ENCODE measurements around the gene PARP4.
"Not testable (repeated sequence)": the region's sequence is repeated elsewhere in the genome, so short reads cannot be mapped to it uniquely, and the experiment has no call there.

PARP4 gene

DNA sequence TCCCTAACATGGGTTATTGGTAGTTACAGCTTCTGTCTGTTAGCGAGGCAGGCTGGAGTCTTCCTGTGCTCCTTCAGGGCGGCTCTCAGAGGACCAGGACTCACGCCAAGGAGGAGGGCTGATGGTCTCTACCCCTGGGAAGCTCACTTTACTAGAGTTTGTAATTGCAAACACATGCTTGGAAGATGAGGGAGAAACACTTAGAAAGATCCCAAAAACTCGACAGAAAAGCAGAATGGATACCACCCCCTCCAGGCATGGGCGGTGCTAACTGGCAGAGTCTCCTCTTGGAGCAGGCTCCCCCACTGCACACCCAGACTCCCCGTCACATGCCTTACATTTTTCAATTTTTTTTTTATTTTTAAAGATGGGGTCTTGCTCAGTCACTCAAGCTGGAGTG lies 62.0 kb downstream of the PARP4 start:
- DNase-seq (ENCODE audit: low read depth in 2 of 2): peak; percentile 46 to 53

DNA sequence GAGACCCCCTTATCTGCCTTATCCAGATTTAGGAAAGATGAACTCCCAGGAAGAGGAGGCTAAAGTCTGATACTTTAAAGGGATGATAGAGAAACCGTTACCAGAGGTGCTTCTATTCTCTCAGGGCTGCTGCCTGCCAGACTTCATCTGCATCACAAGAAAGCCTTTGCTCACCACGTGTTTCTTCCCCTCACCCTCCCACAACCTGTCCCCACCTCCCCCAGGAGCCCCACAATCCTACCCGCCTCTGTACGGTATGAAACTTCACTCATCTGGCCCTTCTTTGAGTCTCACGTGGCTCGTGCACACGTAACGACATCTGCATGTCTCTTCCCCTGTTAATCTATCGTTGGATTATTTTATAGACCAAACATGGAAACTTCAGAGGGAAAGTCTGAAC lies 67.7 kb downstream of the PARP4 start:
- not testable (repeated sequence) for DNase-seq (ENCODE audit: low read depth in 2 of 2)

DNA sequence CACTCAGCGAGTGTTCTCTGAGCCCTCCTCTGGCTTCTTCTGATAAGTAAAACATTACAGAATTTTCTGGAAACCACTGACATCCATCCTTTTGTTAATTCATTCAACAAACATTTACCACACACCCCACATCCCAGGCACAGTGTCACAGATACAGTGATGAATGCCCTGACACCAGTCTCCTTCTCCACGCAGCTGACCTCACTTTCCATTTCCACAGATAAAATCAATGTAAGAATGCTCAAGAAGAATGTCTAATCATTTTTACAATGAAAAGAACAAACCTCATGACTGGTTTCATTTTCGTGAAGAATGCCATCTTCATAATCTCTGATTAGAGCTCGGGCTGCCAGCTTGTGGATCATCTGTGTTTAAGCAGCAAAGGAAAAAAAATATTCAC lies 69.2 kb downstream of the PARP4 start:
- no peak for DNase-seq (ENCODE audit: low read depth in 2 of 2)

DNA sequence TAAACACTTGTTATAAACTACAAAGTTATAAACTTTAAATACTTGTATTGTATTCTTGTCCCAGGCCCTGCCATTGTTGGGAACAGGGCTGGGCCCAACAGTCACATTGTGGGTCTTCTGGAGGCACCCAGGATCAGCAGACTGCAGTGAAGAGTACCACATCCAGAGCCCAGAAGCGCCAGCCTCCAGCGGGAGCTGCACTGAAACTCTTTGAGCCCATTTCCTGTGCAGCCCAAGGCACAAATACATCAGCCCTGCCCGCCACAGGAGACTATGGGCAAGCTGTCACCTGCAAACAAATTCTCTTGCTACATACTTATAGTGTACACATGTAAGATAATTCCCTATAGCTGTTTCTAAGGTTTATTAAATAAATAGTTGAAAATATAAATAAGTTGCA lies 86.5 kb downstream of the PARP4 start:
- DNase-seq (ENCODE audit: low read depth in 2 of 2): not testable (repeated sequence)

DNA sequence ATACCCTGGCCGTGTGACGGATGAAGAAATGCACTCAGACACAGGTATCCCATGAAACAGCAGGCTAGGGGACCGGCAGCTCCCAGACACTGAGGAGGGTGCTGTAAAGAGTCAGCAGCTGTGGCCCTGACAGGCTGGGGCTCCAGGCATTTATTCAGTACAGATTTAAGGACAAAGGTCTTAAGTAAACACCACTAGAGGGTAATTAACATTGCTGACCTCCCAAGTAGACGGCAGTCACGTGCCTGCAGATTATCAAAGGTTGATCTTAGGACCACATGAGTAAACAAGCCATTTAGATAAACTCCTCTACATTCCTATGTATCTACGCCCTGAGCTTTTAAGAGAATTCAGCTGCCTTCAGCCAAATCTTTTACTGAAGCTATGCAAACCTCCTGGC lies 92.9 kb downstream of the PARP4 start:
- DNase-seq (ENCODE audit: low read depth in 2 of 2): not testable (repeated sequence)

DNA sequence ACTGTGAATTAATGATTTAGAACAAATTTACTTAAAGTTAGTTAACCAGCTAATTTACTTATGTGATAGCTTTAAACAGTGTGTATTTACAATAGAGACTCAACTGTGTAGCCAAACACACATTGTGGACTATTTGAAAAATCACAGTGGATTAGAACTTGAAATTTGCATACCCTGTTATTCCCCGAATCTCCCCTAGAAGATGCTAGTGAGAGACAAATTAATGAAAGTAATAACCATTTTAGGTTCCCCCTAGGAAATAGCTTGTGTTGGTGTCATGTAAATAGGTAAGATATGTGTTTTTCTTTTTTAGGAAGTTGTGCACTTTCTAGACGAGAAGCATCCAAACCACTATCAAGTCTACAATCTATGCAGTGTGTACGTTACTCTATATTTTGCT lies 104.7 kb downstream of the PARP4 start:
- no peak for DNase-seq (ENCODE audit: low read depth in 2 of 2)

DNA sequence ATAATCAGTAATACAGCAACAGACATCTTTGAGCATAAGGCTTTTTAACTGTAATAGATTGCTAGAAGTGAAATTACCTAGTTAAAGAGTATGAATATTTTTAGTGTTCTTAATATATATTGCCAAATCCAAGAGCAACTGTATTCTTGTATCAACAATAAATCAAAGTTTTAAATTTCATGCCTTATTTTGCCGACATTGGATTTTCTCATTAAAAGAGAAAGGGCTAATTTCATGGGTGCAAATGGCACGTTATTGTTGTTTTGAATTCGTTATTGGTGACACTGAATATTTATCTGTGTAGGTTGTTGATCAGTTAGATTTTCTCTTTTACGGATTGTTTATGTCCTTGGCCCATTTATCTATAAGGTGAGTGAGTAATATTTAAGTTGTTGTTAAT lies 106.1 kb downstream of the PARP4 start:
- DNase-seq (ENCODE audit: low read depth in 2 of 2): no peak

DNA sequence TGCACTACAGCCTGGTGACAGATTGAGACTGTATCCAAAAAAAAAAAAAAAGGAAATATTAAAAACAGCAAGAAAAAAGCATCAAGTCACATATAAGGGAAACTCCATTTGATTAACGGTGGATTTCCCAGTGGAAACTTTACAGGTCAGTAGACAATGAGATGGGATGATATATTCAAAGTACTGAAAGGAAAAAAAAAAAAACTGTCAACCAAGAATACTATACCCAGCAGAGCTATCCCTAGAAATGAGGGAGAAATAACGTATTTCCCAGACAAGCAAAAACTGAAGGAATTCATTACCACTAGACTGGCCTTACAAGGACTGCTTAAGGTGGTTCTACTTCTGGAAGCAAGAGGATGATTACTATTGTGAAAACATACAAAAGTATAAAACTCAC lies 115.8 kb downstream of the PARP4 start:
- no peak for DNase-seq (ENCODE audit: low read depth in 2 of 2)

DNA sequence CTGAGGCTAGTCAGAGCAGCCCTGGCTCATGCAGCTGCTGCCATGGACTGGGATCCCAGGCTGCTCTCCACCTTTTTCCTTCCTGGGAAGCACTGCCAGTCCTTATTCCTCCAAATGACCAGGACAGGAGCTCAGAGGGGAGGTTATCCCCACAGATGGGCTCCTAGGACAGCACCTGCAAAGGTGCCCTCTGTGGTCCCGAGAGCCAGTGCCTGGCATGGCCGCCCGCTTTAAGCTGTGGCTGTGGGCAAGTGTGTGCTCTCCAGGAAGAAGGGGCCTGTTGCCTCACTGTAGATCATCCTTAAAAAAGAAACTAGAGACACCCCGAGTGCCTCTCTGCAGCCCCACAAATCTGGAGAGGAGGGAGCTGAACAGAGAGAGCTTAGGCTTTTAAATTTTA lies 119.6 kb downstream of the PARP4 start:
- no peak for DNase-seq (ENCODE audit: low read depth in 2 of 2)

DNA sequence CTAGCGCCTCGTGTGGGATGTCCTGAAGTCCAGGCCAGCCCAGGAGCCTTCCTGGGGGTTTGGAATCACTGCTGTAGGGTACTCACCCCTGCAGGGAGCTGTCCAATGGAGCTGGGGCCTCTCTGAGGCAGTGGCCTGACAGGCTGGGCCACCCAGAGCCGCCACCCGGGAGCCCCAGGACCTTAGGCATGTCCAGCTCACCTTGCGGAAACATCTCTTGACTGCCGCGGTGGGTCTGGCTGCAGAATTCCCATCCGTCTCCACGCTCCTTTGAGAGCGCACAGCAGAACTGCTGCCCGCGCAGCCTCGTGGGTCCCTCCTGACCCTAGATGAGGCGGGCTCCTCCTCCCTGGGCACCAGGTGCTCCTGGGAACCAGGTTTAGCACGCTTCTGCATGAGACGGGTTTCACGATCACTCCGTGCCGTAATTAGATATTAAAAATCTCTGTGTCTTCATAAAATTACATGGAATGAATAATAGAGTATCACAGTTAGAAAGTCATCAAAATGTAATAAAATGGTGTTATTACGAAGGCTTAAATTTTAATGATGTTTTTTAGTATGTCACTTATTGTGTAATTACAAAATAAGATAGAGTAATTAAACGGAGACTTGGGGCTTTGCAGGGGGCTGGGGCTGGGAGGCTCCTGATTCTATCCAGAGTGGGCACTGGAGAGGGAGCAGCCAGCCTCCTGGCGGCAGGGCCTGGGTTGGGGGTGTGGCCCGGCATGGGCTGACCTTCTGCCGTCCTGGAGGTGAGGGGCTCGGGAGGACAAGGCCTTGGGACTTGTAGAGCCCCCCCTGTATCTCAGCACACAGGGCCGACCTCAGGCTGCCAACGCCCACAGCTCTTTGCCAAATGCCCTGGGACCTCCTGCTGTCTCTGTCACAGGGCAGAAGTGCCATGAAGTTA lies 120.6 kb downstream of the PARP4 start:
- not testable (repeated sequence) for DNase-seq (ENCODE audit: low read depth in 2 of 2)

DNA sequence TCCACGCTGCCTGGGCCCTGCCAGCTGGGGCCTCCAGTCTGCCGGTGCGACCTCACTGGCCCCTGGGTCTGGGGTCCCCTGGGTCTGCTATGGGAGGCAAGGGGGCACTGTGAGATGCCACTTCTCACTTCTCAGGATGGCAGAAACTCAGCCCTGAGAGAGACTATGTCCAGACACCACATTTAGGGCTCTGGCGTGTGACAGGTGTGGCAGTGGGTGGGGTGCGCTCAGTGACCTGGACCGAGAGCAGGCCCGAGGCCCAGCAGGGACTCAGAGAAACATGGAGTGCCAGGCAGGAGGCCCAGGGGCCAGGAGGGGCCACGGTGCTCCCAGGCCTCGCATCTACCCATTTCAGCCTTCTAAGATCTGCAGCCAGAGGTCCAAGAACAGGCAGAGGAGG lies 121.8 kb downstream of the PARP4 start:
- DNase-seq (ENCODE audit: low read depth in 2 of 2): not testable (repeated sequence)

DNA sequence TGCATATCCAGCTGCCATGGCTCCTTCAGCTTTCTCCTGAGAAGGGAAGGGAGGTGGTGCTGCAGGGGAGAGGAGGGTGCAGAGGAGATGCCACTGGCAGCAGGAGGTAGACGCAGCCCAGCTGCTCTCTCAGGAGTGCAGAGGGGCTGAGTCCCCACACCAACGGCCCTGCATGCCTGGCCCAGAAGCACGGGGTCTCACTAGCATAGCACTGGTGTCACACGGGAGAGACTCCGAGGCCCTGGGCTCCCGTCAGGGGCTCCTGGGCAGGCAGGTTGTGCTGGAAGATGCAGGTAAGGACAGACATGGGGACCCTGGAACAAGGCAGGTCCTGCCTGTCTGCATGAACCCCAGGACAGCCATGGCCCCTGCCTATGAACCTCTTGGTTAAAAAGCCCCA lies 123.1 kb downstream of the PARP4 start:
- DNase-seq (ENCODE audit: low read depth in 2 of 2): no peak

DNA sequence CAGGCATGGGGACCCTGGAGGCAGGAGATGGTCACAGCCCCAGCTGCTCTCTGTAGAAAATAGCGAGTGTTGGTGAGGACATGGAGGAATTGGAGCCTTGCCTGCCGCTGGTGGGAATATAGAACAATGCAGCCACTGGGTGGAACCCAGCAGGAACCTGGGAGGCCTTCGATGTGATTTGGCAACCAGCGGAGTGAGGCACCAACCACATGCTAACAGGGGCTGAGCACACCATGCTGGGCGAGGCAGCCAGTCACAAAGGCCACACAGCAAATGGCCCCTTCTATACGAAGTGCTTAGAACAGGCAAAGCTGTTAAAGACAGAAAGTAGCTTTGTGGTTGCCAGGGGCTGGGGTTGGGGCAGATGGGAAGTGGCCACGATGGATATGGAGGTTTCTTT lies 123.8 kb downstream of the PARP4 start:
- not testable (repeated sequence) for DNase-seq (ENCODE audit: low read depth in 2 of 2)

DNA sequence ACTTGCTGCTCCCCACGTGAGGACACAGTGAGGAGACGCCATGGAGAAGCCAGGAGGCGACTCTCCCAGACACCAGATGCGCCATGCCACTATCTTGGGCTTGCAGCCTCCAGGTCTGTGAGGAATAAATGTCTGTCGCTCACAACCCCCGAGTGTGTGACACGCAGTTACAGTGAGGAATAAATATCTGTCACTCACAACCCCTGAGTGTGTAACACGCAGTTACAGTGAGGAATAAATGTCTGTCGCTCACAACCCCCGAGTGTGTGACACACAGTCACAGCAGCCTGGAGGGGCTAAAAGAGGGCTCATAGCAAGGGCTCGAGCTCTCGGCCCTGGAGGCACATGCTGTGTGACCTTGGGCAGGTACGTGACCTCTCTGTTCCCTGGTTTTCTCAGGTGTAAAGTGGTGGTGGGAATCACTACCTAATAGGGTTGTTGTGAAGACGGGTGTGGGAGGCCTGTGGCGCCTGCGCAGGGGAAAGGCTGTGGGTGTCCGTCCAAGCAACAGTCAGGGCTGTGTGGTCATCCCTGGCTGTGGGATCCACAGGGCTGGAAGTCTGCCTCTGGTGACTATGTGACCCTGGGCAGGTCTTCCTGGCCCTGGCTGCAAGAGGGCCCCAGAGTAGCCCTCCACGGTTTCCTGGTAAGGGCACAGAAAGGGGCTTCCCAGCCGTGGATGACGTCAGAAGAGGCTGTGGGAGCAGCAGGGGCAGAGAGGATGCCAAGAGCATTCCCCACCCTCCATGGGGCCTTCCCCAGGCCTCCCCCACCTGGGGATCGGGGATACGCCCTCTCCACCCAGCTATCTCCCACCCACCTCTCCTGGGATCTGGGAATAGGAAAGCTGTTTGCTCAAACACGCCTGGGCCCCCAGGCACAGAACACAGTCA lies 125.5 kb downstream of the PARP4 start:
- no peak for DNase-seq (ENCODE audit: low read depth in 2 of 2)

DNA sequence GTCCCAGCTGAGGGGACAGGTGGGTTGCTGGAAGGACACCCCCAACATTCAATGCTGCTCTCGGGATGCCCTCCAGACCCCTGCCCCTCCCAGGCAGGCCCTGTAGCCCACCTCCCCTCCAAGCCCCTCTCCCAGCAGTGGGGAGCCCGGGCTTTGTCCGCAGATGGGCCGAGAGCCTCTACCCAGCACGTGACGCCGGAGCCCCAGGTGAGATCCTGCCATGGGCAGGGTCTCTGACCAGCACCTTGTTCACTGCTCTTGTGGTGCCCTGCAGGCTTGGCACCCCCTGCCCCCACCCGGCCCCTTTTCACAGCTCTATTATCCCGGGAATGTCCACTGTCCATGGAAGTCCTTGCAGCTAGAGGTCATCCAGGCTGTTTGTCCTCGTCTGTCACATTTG lies 126.7 kb downstream of the PARP4 start:
- DNase-seq (ENCODE audit: low read depth in 2 of 2): no peak

DNA sequence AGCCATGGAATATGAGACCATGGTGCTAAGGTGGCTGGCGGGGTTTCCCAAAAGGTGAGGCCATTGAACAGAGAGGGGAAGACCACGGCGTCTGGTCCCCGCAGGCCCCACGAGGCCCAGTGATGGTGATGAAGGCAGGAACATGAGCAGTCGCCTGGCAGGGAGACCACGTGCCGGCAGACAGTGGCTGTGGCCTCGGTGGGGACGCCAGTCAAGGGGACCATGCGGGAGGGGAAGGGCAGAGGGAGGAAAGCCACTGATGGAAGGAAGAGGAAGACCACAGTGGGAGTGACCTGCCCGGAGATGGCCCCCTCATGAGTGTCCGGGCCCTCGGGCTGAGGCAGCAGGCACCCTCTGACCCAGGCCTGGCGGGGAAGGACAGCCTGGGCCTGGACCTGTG lies 127.6 kb downstream of the PARP4 start:
- not testable (repeated sequence) for DNase-seq (ENCODE audit: low read depth in 2 of 2)

DNA sequence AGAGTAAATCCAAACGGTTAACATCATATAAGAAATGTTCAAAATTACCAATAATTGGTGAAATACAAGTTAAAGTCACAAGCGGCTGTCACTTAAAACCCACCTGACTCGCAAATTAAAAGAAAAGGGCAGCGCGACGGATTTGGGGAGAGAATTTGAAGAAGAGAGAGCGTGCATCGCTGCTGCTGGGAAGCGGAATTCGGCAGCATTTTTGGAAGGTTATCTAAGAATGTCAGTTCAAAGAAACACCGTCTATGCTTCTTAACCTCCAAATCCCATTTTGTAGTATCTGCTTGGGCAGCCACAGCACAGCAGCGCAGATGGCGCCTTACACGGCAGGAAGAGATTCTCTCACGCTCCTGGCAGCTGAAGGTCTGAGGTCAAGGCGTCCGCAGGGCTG lies 128.5 kb downstream of the PARP4 start:
- DNase-seq (ENCODE audit: low read depth in 2 of 2): not testable (repeated sequence)

DNA sequence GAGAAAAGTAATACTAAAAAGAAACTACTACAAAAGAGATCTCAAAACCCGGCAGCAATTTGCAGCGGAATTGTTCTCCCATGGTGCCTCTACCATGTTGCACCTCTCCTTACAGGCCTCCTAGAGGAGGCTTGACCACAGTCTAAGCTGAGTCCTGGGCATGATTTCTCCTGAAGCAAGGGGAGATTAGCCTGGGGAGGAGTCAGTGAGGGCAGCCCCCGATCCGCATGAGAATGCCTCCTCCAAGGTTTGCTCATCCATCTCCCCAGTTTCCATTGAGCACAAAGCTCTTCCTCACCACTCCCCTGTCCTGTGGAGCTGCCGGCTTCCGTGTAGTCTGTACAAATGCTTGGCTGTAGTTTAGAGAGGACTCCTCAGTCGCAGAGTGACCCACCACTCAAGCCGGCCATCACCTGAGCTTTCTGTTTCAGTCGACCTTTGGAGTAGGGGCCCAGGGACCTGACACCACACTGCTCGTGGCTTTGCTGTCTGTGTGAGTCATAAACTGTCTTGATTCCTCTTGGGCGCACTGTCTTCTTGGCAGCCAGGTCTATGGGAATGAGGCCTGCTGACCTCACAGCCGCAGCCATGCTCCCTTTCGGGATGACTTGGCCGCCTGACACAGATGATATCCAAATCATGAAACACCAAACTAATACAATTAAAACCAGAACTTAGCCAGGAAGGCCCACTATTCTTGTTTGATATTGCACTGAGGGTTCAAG lies 130.9 kb downstream of the PARP4 start:
- no peak for DNase-seq (ENCODE audit: low read depth in 2 of 2)

DNA sequence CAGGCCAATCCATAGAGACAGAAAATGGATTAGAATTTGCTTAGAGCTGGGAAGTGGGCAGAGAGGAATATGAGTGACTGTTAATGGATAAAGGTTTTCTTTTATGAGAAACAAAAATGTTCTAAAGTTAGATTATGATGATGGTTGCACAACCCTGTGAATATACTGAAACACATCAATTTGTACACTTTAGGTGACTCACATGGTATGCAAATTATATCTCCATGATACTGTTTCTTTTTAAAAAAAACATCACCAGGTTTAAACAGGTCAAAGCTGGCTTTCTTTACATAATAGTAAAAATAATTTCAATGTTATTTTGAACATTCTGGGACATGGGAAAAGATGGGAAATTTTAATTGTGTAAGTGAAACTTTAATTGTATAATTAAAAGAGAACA lies 131.7 kb downstream of the PARP4 start:
- DNase-seq (ENCODE audit: low read depth in 2 of 2): not testable (repeated sequence)

DNA sequence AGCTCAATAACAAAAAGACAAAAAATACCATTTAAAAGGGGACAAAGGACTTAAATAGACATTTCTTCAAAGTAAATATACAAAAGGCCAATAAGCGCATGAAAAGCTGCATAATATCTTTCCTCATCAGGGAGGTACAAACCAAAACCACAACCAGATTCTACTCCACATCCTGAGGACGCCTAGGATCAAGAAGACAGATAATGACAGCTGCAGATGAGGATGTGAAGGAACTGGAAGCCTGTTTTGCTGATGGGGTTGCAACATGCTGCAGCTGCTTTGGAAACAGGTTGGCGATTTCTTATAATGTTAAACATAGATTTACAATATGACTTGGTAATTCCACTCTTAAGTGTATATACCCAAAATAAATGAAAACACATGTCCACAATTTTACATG lies 132.4 kb downstream of the PARP4 start:
- not testable (repeated sequence) for DNase-seq (ENCODE audit: low read depth in 2 of 2)

DNA sequence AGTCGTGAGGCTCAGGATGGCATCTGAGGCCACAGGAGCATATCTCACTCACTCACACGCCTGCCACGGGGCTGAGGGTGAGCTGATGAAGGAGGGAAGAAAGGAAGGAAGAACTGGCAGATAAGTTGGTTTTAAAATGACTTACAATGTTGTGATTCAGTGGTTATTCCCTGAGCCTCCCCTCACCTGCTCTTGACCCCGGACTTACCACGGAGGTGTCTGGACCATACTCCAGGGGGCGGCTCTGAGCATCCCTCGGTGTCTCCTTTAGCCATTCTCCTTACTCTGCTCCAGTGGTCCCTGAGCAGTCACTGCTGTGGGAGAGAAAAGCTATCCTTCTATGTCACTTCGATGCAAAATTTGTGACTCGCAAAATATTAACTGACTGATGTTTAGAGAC lies 141.3 kb downstream of the PARP4 start:
- DNase-seq (ENCODE audit: low read depth in 2 of 2): not testable (repeated sequence)
